LNCaP clone FGC (cell line): ENCODE results near the gene METTL15.
"Not testable (repeated sequence)": the region's sequence is repeated elsewhere in the genome, so short reads cannot be mapped to it uniquely, and the experiment has no call there.

Experiments
- DNase-seq: peaks from one replicate; pipeline ENCODE4 v3.0.0-alpha.2; 2011; ENCODE audit warnings: low read depth
- H3K4me3 ChIP-seq: 2 replicates; pipeline ENCODE4 v1.5.1; 2011; ENCODE audit warnings: mild to moderate bottlenecking, low read depth, low read length, control low read depth
- CTCF ChIP-seq: IDR thresholded peaks from 2 replicates; pipeline ENCODE4 v1.5.1; 2012; ENCODE audit warnings: mild to moderate bottlenecking; ENCODE audit not compliant: control insufficient read depth, insufficient read depth; ENCODE audit errors: extremely low read depth

The METTL15 gene

GRCh38 chr11:28089378-28089777 is 18.8 kb upstream of the METTL15 start:
- DNase-seq, result no peak
- H3K4me3 ChIP-seq, result no peak overlapping the region
- no peak for TF ChIP-seq CTCF

DNA sequence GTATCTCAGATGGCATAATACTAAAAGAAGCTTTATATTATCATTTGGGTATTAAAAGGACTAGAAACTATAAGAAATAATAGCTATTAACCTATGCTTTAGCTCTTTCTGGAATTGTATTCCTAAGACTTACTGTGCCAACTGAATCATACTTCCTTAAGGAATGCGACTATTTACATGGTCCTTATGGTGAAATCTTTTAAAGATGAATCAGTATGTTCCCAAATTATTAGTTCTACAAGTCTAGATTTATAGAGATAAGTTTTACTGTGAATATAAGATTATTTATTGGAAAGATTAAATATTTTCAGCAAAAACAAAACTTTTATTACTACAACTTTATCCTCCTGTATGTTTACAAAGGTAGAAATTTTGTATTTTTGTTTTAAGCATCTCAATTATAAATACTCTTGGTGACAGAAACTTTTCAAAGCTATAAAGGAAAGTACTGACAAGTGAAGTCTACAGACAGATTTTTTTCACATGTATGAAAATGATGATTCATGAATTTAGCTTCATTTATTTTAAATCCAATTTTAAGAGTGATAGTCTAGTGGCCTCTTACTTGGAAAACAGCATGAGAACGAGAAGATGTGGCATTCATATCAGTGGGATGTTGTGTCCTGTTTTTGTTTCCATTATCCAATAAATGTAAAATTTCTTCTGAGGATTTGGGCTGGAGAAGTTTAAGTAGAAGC is 18.0 kb upstream of the METTL15 start:
- no peak for DNase-seq
- no peak overlapping the region for H3K4me3 ChIP-seq
- TF ChIP-seq CTCF, result no peak

DNA sequence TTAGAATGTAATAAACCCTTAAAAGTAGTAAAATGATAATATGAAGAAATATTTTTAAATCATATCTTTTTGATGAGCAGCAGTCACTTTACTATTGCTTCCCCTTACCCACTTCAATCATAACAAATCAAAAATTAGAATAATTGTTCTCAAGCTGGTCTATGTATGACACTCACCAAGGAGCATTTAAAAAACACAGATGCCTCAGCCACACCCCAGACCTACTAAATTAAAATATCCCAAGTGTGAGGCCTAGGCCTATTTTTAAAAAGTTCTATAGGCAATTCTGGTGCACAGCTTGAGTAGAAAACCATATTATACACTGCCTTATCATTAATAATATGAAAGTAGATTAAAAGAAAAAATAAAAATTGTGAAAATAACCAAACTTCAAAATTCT is 15.4 kb upstream of the METTL15 start:
- H3K4me3 ChIP-seq, result no peak overlapping the region
- no peak for DNase-seq
- TF ChIP-seq CTCF, result no peak

DNA sequence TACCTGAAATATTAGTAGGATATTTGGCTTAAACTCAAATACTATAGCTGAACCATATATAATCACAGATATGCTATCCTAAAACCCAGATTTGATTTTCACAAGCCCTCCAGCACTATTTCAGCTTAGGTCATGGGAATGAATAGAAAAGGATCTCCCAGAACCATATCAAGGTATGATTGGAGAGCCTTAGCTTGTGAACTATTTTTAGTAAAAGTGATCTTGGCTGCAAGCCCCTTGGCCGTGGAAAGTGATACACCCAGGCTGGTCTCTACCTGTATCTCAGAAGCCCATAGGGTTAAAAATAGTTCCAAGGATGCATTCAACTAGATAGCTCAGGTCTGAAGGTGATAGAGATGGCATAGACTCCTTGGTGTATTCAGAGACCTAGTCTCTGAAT is 9.9 kb upstream of the METTL15 start:
- TF ChIP-seq CTCF, result no peak
- DNase-seq, result no peak
- H3K4me3 ChIP-seq, result no peak overlapping the region

DNA sequence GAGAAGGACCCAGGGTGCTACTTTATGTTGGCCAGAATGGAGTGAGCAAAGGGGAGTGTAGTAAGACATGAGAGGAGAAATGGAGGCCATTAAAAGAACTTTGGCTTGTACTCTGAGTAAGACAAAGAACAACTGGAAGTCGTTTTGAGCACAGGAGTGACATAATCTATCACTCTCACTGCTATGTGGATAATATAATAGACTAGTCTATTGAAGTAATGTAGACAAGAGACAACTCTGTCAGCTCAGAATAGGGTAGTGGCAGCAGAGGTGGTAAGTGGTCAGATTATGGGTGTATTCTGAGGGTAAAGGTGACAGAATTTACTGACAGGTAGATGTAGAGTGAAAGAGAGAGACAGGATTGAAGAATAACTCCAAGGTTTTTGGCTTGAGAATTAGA is 8.5 kb upstream of the METTL15 start:
- DNase-seq, result no peak
- no peak overlapping the region for H3K4me3 ChIP-seq
- no peak for TF ChIP-seq CTCF

GRCh38 chr11:28100665-28101064 is 7.5 kb upstream of the METTL15 start:
- TF ChIP-seq CTCF, result no peak
- DNase-seq, result no peak
- no peak overlapping the region for H3K4me3 ChIP-seq

DNA sequence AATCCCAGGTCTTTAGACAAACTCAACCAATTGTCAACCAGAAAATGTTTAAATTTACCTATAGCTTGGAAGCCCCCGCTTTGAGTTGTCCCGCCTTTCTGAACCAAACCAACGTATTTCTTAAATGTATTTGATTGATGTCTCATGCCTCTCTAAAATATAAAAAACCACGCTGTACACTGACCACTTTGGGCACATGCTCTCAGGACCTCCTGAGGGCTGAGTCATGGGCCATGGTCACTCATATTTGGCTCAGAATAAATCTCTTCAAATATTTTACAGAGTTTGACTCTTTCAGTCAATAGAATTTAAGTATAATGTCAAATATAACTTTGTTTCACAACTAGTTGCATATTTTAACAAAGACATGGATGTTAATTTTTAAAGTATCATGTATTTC is 5.9 kb upstream of the METTL15 start:
- H3K4me3 ChIP-seq, result not testable (repeated sequence)

DNA sequence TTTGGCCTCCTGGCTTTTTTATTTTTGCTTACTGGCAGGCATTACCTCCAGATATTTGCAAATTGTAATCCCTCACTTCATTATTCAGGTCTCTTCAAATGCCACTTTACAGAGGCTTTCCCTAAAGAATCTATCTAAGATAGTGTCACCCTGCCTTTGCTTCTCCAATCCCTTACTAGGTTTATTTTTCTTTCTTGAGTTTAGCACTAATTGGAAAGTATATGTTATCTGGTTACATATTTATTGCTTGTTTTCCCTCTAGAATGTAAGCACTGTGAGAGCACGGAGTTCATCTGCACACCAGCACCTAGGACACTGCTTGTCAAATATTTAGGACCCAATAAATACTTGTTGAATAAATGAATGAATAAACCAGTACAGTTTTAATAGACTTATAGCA is 3.8 kb upstream of the METTL15 start:
- no peak for TF ChIP-seq CTCF
- DNase-seq, result no peak
- H3K4me3 ChIP-seq, result no peak overlapping the region

More for the DNA sequence above, 5.9 kb upstream of the METTL15 start:
- DNase-seq, result not testable (repeated sequence)
